Activated CD4-positive, alpha-beta T cell treated with anti-CD3 and anti-CD28 coated beads, Interleukin-2, amount 50 U/mL, for 1 hour (primary cell): ENCODE data around the gene PISD.
"Not testable (repeated sequence)": the region's sequence is repeated elsewhere in the genome, so short reads cannot be mapped to it uniquely, and the experiment has no call there.

Experiments used
- DNase-seq: peaks from one replicate; pipeline ENCODE4 v3.0.0-alpha.2; 2020

Gene PISD

GRCh38 chr22:31604746-31605705 is 57.0 kb downstream of the PISD start:
- no peak for DNase-seq

GRCh38 chr22:31604137-31604705 is 57.8 kb downstream of the PISD start:
- no peak for DNase-seq

- DNase-seq, result no peak
These were observed 58.4 kb downstream of the PISD start for GRCh38 chr22:31603574-31603973.

- no peak for DNase-seq
These were observed 58.9 kb downstream of the PISD start for GRCh38 chr22:31603081-31603525.

GRCh38 chr22:31602259-31602952 is 59.6 kb downstream of the PISD start:
- no peak for DNase-seq

- no peak for DNase-seq
These were observed 66.7 kb downstream of the PISD start for GRCh38 chr22:31595271-31595670.

- not testable (repeated sequence) for DNase-seq
These were observed 71.9 kb downstream of the PISD start for GRCh38 chr22:31590161-31590560.

GRCh38 chr22:31588970-31589675 is 72.9 kb downstream of the PISD start:
- DNase-seq, result no peak

GRCh38 chr22:31586137-31586920 is 75.7 kb downstream of the PISD start:
- DNase-seq, result no peak

GRCh38 chr22:31585161-31585859 is 76.7 kb downstream of the PISD start:
- no peak for DNase-seq

- no peak for DNase-seq
These were observed 77.2 kb downstream of the PISD start for GRCh38 chr22:31584804-31585160.

- DNase-seq, result no peak
These were observed 78.0 kb downstream of the PISD start for GRCh38 chr22:31583861-31584485.

- DNase-seq, result no peak
These were observed 82.2 kb downstream of the PISD start for GRCh38 chr22:31579835-31580242.

GRCh38 chr22:31578171-31578570 is 83.8 kb downstream of the PISD start:
- DNase-seq, result no peak

- DNase-seq, result no peak
These were observed 84.3 kb downstream of the PISD start for GRCh38 chr22:31577711-31578110.

- no peak for DNase-seq
These were observed 86.8 kb downstream of the PISD start for GRCh38 chr22:31575190-31575589.

- DNase-seq, result no peak
These were observed 87.9 kb downstream of the PISD start for GRCh38 chr22:31574055-31574670.

GRCh38 chr22:31572939-31573338 is 89.1 kb downstream of the PISD start:
- DNase-seq, result no peak

GRCh38 chr22:31569126-31569525 is 92.9 kb downstream of the PISD start:
- DNase-seq, result no peak
